ENCODE measurements around the gene RCAN2.

Gene RCAN2

DNA sequence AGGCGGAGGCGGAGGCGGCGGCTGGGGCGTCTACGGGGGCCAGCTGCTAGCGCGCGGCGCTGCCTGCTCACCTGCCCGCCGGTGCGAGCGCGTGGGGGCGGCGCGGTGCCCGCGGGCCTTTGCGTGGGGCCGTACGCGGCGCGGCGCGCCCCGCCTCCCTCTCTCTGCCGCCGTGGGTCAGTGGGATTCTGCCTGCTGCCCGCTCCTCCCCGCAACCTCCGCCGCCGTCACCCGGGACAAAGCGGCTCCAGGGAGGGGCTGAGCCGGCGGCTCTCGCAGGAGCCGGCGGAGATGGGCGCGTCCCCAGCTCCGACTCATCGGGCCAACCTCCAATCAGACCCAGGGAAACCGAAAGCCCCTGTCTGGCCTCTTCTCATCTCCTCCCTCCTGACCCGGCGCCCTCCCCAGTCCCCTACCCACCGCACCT, at the start of gene RCAN2:
TSS of gene RCAN2 (minus strand) at position 249 of the 427 bp plus-strand sequence.
- DNase-seq = peak; percentile 51

DNA sequence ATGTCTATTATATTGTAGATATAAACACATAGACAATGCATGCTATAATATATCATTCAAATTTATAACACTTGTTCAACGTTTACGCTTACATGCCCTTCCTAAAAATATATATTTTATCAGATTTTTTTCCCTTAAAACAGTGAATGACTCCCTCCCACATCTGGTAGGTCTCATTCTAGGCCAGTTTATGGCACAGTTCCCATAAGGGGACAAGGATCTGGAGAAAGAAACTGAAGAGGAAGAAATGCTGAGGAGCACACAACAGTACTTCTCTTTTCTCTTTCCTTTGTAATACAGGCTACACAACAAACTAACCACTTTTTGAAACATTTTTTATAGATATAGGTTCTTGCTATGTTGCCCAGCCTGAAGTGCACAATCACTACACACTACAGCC, 48.6 kb upstream of the RCAN2 start:
- no peak for DNase-seq

- DNase-seq = no peak
Observed at GRCh38 chr6:46538800-46539480, 47.7 kb upstream of the RCAN2 start.

DNA sequence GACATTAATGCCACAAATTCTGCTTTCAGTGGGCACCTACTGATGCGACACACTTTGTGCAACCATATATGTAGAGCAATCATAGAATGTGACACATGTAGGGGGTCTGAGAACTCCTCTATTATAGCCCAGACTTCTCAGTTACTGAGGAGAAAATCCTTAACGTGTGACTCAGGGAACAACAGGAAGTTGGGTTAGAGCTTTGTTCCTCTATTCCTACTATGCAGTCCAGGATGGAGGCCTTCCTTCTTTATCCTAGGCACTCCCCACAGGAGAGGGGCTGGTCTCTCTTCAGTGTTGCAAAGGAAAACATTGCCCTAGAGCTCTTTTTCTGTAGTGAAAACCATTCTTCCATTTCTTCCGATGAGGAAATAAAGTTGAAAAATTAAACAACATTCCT, 39.6 kb upstream of the RCAN2 start:
- no peak for DNase-seq

- no peak for DNase-seq
Observed at GRCh38 chr6:46528961-46529750, 37.9 kb upstream of the RCAN2 start.

DNA sequence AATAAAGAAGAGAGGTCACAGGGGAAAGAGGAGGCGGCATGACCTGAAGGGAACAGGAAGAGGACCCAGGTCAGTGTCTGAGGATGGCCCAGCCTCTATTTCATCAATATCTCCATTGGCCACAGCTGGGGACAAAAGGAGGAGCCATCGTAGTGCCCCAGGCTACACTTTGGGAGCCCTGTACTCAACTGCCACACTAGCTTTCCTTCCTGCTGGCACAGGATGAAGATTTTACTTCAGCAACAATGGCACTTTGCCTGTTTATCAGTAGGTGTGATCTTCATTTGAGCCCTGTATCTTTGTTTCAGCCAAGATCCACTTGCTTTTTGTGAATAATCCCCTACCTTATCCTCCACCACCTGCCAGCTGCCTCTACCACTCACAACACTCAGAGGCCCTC, 35.4 kb upstream of the RCAN2 start:
- no peak for DNase-seq

DNA sequence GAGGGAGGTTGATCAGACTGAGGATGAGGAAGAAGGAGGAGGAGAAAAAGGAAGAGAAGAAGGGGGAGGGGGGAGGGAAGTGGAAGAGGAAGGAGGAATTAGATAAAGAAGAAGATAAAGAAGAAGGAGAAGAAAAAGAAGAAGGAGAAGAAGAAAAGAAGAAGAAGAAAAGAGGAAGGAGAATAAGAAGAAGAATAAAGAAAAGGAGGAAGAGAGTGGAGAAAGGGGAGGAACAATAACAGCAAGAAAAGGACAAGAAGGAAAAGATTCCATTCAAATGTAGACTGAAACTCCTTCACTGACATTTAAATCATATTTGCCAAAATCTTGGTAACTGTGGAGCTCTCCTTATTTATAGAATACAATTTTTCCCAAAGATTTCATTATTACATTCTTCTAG, 34.3 kb upstream of the RCAN2 start:
- no peak for DNase-seq

DNA sequence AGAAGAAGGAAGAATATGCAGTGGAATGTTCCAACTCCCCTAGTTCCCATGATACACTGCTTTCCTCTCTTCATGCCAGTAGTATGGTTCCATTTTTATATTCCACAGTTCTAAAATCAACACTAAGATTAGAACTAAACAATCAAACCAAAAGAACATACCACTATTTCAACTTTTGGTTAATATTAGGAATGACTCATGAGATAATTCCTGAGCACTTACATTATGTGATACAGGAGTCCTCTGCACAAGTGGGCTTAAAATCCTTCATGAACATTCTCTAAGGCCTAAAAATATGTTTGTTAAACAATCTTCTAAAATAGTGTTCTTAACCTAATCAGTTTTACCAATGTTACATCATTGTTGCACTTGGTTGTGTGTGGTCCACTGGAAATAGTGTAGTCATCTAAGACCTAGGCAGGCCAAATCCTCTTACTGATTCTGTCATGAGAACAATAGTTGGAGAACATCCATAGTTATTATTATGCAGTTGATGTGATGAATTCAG, 30.3 kb upstream of the RCAN2 start:
- no peak for DNase-seq

DNA sequence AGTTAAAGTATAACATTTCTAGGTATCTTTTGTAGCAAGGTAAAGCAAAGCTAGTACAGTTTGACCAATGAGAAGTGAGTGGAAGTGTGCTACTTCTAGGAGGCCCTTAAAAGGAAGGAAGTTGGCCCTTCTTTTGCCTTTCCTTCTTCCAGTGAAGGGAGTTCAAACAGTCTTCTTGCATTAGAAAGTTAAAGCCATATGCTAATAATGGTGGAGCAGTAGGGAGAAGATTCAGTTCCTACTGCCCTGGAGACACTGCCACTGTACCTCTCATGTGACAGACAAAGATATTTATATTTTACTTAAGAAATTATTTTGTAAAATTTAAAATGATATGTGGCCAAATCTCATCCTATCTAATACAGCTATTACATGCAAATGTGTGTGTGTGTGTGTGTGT, 26.0 kb upstream of the RCAN2 start:
- DNase-seq = no peak

DNA sequence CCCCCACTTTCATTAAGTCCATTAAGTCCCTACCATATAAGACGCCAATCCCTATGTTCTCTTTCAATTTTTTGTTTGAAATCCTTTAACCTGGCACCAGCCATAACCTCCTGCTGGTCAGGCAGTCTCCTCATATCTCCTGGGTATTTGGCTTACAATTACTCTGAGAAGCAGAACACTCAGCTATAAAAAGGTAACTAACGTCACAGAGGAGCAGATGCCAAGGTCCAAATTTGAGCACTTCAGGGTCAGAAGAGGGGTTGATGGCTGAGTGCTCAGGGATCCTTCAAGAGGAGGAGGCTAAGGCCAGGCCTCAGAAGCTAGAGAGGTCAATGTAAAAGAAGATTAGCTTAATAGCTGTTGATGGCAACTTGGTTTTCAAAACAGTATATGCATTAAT, 22.3 kb upstream of the RCAN2 start:
- DNase-seq = no peak

DNA sequence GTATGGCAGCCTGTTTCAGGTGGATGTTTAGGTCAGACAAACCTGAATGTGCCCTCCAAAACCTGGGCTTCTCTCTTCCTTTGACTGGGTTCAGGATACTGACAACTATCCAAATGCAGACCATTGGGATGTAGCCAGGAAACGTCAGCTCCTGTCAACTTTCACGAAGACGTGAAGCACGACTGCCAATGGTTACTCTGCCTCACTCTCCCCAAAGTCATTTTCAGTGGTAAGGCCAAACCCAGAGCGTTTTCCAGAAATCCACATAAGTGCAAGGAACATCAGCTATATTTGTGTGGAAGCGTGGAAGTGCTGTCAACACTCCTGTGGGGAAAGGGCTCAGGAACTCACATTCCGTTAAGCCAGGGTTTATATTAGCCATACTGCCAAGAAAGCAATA, 20.1 kb upstream of the RCAN2 start:
- no peak for DNase-seq

GRCh38 chr6:46510651-46511050, 19.4 kb upstream of the RCAN2 start:
- no peak for DNase-seq

DNA sequence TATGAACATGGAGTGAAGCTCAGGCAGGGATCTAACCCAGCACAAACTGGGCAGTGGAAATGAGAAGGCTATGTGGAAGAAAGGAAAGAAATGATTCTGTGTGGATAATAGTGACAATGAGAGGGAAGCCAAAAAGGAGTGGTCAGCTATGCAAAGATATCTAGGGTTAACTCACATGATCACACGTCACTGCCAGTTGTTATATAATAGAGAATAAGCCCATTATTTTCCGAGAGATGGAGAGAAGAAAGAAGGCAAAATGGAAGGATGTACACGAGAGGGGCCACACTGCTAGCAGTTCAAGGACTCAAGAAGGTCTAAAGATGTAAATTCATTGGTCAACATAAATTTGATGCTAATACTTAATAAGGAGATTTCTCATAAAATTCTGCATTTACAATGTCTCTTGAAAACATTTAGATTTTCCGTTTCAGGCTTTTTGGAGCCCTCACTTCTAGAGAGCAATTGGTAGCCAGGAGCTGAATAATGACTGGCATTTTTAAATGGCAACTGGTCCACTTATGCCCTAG, 18.8 kb upstream of the RCAN2 start:
- DNase-seq = no peak

DNA sequence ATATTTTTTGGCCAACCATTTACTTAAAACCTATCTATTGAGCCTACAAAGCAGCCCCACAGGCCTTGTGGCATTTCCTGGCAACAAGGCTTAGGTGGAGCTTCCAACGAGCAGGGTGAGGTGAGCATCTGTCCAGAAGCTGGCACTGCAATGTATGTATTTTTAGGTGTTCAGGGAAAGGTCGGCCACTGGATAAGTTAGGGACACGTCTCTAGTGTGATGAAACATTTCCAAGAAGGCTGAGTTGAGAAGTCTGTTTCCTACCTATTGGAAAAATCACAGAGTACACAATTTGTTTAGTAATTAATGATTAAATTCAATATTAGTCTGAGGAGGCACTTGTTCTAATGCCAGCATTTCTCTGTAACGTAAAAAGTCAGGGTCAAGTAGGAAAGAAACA, 17.8 kb upstream of the RCAN2 start:
- no peak for DNase-seq

DNA sequence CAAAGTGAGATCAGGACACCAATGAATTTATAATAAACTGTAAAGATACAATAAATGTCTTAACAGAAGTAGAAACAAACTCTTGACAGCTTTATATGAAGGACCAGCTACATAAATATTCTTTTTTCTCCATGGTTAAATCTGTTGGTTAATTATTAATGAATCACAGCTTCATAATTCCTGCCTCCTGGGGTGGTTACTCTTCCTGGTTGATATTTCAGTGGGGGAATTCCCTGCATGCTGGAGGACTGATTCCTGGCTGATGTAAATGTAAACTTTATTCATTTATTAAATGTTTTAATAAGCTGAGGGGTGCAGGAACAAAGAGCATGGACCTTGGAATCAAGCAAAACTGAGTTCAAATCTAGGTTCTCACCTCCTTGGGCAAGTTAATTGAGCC, 16.2 kb upstream of the RCAN2 start:
- DNase-seq = no peak

DNA sequence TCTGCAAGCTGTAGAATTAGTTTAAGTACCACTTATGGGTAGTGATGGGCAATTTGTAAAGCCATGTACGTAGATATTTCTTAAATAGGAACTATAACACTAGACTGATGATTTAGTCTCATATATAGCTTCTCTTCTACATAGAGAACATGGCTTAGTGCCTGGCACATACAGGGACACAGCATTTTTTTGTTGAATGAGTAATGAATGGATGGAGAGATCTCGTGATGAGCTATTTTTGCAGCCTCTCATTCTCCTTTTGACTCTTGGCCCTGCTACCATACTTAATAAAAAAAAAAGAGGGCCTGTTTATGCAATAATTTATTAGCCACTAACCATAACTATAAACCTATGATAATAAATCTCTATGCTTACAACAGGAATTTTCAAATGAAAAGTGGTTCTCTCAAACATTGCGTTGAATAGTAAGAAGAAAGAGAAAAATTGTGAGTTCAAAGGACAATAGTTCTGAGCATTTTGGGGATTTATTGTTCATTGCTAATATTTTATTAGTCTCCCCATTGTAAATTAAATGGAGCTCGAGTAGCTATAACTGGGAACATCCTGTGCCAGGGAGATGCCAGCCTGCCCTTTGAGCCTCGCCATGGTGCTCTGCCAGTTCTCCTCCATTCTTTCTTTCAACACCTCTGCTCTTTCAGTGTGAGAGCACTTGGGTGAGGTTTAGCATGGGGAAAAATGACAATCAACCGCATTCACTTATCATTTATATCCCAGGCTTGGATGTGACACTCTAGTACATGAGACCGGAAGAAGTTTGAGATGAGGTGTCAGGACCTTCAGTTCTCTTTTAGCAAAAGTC, 14.7 kb upstream of the RCAN2 start:
- DNase-seq = no peak

- DNase-seq = no peak
Observed at GRCh38 chr6:46504242-46504641, 13.0 kb upstream of the RCAN2 start.

DNA sequence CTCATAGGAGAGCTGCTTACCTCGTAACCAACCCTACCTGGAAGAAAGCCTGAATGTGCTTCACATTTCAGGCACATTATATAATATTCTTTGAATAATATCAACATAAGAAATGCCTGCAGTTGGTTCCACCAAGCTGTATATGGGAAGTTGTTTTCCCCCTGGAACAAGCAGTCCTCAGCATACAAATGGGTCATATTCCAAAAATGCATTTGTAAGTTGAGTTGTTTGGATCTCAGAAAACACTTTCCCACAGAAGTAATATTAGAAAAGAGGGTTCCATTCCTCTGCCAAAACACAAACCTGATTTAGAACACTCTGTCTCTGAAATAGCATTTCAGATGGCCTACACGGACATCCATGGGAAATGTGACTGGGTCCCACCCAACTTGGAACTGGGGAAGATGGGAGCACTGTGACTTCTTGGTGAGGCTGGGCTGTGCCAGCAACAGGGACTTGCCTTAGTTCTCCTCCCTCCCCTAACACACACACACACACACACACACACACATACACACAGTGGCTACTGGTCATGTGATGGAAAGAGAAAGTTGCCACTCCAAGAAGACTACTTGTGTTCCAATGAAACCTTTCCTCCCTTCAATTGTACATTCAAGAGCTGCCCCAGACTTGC, 11.4 kb upstream of the RCAN2 start:
- DNase-seq = no peak

- no peak for DNase-seq
Observed at GRCh38 chr6:46501136-46502089, 10.2 kb upstream of the RCAN2 start.

DNA sequence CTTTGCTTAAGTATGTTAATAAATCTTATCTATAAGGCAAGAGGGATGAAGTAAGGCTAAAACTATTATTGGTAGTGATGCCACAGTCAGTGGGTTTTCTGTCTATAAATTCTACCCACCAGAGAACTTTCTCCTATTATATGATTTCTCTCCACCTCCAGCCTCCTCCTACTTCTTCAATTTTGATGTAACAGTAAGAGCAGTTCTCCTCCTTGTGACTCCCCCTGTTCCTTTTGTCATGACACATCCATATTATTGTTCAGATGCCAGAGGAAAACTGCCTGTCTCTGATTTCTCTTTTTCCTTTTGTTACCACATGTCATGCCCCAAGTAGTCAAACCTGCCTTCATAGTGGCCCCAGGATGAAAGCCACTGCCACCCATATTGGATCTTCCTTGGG, 9.1 kb upstream of the RCAN2 start:
- no peak for DNase-seq
